ENCODE data around the gene TSPO.

DNA sequence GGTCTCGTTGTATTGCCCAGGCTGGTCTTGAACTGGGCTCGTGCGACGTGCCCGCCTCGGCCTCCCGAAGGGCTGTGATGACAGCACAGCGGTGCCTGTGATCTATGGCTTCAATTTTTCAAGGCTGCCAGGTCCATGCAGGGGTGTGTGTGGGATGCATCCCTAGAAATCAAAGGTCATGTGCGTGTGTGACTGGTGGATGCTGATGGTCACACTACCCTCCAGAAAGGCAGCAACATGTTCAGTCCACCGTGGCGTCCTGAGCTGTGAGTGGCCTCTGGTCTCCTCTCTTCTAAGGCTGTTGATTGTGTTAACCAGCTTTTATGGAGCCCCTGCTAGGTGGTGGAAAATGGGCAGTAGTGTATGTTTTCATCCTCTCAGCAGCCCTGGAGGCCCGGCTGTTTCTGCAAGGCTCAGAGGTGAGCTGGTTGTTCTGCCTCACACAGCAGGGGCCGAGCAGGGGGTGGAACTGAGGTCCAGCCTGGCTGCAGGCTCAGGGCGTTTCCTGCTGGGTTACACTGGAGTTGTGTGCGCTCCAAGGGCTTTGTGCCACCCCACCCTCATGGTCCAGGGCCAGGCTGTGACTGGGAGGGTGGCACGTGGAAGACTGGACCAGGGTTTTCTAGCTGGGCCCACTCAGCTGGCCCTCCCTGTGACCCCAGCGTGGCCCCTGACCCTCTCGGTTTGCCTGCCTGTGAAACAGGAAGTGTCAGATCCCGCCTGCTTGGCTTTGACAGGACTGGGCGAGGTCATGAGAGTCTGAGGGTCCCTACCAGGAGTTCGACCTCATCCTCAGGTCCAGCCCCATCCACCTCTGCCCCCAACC, 33.1 kb upstream of the TSPO start:
- no peak for TF ChIP-seq EZH2phosphoT487 (IDR thresholded peaks at IDR 0.05; ENCODE audit: insufficient read depth, low read depth)
- TF ChIP-seq EZH2 (IDR thresholded peaks at IDR 0.05; ENCODE audit: insufficient read depth, poor library complexity, severe bottlenecking) = no peak

Measured in GM23248 (cell line).